ENCODE measurements around the gene GRIK5.
"Not testable (repeated sequence)": the region's sequence is repeated elsewhere in the genome, so short reads cannot be mapped to it uniquely, and the experiment has no call there.

DNA sequence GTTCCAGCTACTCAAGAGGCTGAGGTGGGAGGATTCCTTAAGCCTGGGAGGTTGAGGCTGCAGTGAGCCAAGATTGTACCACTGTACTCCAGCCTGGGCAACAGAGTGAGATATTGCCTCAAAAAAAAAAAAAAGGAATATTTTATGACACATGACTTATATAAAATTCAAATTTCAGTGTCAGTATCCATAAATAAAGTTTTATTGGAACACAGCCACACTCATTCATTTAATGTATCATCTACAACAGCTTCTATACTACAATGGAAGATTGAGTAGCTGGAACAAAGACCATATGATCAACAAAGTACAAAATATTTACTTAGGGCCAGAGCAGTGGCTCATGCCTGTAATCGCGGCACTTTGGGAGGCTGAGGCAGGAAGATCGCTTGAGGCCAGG, 57.3 kb downstream of the GRIK5 start:
- TF ChIP-seq, protein P1, sequence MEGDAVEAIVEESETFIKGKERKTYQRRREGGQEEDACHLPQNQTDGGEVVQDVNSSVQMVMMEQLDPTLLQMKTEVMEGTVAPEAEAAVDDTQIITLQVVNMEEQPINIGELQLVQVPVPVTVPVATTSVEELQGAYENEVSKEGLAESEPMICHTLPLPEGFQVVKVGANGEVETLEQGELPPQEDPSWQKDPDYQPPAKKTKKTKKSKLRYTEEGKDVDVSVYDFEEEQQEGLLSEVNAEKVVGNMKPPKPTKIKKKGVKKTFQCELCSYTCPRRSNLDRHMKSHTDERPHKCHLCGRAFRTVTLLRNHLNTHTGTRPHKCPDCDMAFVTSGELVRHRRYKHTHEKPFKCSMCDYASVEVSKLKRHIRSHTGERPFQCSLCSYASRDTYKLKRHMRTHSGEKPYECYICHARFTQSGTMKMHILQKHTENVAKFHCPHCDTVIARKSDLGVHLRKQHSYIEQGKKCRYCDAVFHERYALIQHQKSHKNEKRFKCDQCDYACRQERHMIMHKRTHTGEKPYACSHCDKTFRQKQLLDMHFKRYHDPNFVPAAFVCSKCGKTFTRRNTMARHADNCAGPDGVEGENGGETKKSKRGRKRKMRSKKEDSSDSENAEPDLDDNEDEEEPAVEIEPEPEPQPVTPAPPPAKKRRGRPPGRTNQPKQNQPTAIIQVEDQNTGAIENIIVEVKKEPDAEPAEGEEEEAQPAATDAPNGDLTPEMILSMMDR (IDR thresholded peaks at IDR 0.05; ENCODE audit: low read depth, low read length, missing input control): not testable (repeated sequence)
- not testable (repeated sequence) for TF ChIP-seq RXRA, YY1 (IDR thresholded peaks at IDR 0.05)

Data from liver (tissue), 3 donors.